ENCODE data around the gene ARFGAP3.

ARFGAP3 gene

DNA sequence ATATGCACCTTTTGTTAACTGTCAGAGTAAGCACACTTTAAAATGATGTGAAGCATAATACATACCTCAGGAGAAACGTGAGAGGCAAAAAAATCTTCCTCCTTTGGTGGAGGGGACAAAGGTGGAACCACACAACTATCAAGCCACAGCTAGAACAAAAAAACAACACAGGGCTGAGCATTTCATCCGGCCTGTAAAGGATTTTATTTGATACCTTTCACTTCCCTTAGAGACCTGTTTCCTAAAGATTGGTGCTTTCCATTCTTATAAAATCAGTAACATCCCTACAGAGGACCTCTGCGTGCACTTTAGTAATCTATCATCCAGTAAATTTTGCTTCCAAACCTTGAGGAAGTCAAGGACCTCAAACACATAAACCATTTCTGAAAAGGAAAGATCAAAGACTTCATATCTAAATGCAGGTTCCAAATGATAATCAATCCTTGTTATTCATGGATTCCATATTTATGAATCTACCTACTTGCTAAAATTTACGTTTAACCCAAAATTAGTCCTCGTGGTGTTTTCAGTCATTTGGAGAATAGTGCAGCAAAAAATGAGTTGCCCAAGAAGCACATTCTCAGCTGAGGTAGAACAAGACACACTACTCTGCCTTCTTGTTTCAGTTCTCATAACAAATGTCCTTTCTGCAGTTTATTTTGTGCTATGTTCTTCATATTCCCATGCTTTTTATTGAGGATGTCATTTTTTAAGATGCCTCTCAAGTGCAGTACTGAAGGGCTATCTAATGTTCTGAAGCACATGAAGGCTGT lies 22.7 kb downstream of the ARFGAP3 start:
- TF ChIP-seq ZNF274 (IDR thresholded peaks at IDR 0.05; ENCODE audit: low read depth, low read length): no peak
- no peak overlapping the region for H3K4me3 ChIP-seq (ENCODE audit: low read length)

DNA sequence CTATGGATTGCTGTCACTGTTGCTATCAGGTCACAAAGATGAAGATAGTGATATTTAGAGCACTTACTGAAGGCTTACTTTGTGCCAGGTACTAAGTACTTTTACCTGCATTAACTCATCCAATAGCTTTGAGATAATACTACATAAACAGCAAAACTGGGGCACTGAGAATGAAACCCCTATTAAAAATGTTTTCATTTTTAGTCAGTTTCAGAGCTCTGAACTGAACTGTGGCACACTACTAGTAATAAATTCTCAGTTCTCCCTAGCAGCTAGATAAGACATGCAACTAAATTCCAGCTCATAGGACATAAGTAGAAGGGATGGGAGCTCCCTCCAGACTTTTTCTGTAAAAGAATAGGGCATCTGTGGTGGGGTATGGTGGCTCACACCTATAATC lies 24.0 kb downstream of the ARFGAP3 start:
- no peak overlapping the region for H3K4me3 ChIP-seq (ENCODE audit: low read length)
- no peak for TF ChIP-seq ZNF274 (IDR thresholded peaks at IDR 0.05; ENCODE audit: low read depth, low read length)

DNA sequence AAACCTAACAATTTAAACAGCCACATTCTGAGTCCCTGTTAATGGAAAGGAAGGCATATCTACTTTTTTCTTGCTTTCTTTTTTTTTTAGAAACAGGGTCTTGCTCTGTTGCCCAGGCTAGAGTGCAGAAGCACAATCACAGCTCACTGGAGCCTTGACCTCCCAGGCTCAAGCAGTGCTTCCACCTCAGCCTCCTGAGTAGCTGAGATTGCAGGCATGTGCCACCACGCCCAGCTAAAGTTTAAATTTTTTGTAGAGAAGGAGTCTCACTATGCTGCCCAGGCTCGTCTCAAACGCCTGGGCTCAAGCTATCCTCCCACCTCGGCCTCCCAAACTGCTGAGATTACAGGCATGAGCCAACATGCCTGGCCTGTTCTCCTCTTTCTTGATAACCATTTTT lies 25.4 kb downstream of the ARFGAP3 start:
- TF ChIP-seq ZNF274 (IDR thresholded peaks at IDR 0.05; ENCODE audit: low read depth, low read length): no peak
- no peak overlapping the region for H3K4me3 ChIP-seq (ENCODE audit: low read length)

DNA sequence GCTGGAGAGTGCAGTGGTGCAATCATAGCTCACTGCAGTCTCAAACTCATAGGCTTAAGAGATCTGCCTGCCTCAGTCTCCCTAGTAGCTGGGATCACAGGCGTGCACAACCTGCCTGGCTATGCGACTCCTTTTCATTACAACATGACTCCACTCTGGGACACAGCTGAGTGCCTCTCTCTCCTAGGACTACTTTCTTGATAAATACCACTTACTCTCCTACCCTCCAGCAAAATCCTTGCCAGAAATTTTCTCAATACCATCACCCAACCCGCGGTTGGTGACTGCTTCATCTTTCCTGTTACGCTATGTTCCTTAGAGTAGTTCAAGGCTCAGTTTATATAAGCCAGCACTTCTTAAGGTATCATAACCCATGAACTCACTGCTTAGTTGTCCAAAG lies 26.9 kb downstream of the ARFGAP3 start:
- no peak overlapping the region for H3K4me3 ChIP-seq (ENCODE audit: low read length)
- no peak for TF ChIP-seq ZNF274 (IDR thresholded peaks at IDR 0.05; ENCODE audit: low read depth, low read length)

DNA sequence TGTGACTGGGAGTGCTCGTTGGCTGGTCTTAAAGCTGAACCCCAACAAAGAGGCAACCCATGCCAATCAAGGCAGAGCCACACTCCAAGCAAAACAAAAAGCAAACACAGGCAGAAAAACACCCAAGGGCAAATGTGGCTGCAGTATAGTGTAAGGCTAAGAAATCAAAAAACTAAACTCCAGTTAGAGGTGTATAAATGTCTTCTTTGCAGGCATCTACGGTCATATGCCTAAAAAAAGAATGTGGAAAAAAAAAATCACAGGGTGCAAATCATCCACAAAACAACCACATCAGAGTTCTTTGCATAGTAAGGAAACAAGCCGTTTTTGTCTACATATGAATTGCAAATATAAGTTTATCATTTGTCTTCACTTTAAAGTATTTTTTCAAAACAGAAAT lies 27.8 kb downstream of the ARFGAP3 start:
- no peak overlapping the region for H3K4me3 ChIP-seq (ENCODE audit: low read length)
- TF ChIP-seq ZNF274 (IDR thresholded peaks at IDR 0.05; ENCODE audit: low read depth, low read length): no peak

DNA sequence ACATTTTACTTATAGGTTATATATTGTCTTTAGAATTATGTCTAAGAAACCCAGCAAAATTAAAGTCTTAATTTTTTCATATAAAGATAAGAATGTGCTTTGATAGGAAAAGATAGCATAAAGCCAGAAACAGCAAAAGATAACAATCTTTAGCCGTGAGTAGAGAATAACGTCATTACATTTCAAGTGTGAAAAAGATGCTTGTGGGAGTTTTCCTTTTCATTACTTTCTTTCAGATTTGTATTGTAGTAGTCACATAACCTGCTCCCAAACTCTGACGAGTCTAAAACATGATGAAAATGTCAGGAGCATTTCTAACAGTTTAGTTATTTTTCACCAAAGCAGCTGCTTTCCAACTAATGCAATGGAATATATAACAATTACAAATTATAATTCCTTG lies 31.3 kb downstream of the ARFGAP3 start:
- H3K4me3 ChIP-seq (ENCODE audit: low read length): no peak overlapping the region
- no peak for TF ChIP-seq ZNF274 (IDR thresholded peaks at IDR 0.05; ENCODE audit: low read depth, low read length)

DNA sequence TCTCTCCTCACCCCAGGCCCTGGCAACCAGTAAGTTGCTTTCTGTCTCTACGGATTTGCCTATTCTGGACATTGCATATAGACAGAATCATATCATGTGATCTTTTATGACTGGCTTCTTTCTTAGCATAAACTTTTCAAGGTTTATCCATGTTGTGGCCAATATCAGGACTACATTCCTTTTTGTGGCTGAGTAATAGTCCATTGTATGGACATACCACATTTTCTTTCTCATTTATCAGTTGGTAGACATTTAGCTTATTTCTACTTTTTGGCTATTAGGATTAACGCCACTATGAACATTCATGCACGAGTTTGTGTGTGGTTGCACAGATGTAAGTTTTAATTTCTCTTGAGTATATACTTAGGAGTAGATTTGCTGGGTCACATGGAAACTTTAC lies 35.7 kb downstream of the ARFGAP3 start:
- no peak for TF ChIP-seq ZNF274 (IDR thresholded peaks at IDR 0.05; ENCODE audit: low read depth, low read length)
- no peak overlapping the region for H3K4me3 ChIP-seq (ENCODE audit: low read length)

DNA sequence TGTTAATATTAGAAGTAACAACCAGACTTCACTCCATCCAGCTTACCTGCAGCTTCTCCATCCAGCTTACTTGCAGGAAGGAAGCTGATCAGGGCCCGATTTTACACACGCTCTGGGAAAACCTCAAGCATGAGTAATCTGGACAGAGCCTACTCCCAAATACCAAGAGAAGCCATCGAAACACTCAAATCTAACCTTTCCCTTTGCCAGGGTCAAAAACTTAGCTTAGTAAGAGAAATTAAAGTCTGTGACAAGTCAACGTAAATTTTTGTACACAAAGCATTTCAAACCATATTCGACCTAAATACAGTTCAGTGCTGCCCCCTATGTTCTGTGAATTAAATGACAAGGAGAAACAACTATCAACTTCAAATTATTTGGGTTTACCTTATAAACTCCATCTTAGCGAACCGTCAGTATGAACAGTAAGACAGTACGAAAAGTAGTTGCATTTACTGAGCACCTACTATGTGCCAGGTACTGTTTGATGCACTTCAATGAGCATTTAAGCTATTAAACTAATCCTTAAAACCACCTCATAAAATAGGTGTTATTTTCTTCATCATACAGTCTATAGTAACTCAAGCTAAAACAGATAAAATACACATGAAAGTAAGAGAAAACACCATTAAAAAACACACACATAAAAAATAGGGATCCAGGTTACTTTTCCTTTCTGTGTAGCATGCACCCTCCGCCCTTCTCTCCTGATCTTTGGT lies 36.9 kb downstream of the ARFGAP3 start:
- H3K4me3 ChIP-seq (ENCODE audit: low read length): no peak overlapping the region
- TF ChIP-seq ZNF274 (IDR thresholded peaks at IDR 0.05; ENCODE audit: low read depth, low read length): no peak

DNA sequence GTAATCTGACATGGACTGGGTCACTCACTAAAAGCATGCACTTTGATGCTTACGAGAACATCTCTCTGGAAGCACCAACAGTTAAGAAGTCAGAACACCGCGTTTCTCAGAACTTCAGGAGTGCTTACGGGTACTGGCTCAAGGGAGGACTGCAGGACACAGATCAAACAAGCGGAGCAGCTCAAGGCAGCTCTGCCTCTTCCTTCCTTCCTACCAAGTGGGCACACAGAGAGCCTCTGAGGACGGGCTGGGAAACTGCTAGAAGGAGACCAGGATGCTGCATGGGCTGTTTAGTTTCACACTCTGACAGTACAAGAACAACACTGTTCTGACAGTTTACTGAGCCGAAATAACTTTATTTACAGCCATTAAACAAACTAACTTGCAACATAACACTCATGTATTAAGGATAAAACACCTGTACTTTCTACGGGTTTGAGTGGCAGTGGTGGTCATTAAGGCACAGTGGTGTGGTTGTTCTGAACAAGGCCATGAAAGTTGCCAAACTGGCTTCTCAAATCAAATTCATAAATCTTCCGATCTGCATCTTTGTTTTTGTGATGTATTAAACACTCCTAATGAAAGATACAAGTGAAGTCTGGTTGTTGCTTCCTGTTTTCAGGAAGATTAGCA lies 37.5 kb downstream of the ARFGAP3 start:
- no peak for TF ChIP-seq ZNF274 (IDR thresholded peaks at IDR 0.05; ENCODE audit: low read depth, low read length)
- H3K4me3 ChIP-seq (ENCODE audit: low read length): no peak overlapping the region

DNA sequence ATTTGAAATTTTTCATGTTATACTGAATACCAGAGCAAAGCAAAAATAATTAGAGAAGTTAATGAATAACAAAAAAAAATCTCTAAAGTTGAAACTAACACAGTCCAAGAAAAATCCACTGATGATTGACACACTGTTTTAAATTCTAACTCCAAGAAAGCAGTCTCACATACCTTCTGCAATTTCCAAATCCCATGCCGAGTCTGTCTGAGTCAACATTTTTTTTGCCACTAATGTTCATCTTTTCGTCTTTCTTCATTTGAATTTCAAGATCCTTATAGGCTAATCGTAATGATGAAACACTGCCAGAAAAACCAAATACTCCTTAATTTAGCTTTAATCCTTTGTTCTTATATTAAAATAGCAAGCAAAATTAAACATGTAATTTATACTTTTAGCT lies 39.5 kb downstream of the ARFGAP3 start:
- no peak for TF ChIP-seq ZNF274 (IDR thresholded peaks at IDR 0.05; ENCODE audit: low read depth, low read length)
- no peak overlapping the region for H3K4me3 ChIP-seq (ENCODE audit: low read length)

DNA sequence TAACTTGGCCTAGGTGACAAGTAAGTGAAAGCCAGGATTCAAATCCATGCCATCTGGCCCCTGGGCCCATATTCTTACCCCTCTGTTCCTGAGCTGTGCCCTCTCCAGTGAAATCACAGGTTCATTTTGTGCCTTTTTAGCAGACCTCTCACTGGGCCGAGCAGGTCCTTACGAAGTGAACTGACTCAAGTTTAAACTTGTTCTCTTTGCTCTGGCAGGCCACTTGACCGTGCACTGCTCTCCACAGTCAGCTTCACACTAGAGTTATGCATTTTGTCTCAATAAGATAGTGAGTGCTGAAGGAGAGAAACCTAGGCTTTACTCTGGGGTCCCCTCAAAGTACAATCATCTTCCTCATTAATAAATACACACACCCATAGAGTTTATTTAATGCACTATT lies 40.7 kb downstream of the ARFGAP3 start:
- no peak overlapping the region for H3K4me3 ChIP-seq (ENCODE audit: low read length)
- no peak for TF ChIP-seq ZNF274 (IDR thresholded peaks at IDR 0.05; ENCODE audit: low read depth, low read length)

DNA sequence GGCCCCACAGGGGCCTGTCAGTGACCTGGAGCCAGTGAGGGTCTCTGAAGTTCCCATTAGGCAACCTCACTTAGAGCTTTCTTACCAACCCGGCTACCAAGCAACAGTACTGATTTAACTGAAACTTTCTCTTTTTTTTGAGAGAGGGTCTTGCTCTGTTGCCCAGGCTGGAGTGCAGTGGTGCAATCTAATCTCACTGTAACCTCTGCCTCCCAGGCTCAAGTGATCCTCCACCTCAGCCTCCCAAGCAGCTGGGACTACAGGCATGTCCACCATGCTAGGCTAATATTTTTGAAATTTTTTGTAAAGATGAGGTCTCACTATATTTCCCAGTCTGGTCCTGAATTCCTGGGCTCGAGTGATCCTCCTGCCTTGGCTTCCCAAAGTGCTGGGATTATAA lies 42.5 kb downstream of the ARFGAP3 start:
- H3K4me3 ChIP-seq (ENCODE audit: low read length): no peak overlapping the region
- no peak for TF ChIP-seq ZNF274 (IDR thresholded peaks at IDR 0.05; ENCODE audit: low read depth, low read length)

DNA sequence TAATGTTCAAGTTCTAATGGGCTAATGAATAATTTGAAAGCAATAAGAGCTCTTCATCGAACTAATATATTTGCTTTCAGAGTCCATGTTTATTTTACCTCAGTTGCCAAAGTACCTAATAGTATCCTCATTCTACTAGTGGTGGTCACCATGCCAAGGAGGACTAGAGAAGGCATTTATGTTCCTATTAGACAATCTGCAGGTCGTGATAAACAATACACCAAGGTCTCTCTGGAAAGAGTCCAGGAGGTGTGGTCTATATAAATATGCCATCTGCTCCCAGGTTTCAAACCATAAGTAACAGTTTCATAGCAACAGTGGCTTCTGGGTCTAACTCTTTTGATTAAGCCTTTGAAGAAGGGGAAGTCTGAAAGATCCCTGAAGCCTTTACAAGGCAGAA lies 42.9 kb downstream of the ARFGAP3 start:
- no peak for TF ChIP-seq ZNF274 (IDR thresholded peaks at IDR 0.05; ENCODE audit: low read depth, low read length)

DNA sequence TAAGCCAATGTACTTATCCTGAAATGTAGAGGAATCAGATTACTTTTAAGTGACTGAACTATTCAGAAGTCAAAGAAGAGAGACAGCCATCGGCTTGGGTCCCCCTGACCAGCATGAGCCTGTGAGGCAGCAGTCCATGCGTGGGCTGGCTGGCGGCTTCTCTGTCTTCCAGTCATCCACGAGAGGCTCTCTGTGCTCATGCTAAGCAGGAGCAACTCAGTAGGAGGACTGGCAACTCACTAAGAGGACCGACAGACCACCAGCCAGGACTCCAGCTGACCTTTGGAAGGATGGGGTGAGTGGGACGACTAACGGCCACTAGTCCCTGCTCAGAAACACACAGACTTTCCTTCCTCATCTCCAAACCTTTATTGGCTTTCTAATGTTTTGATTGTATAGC lies 43.6 kb downstream of the ARFGAP3 start:
- H3K4me3 ChIP-seq (ENCODE audit: low read length): no peak overlapping the region
- TF ChIP-seq ZNF274 (IDR thresholded peaks at IDR 0.05; ENCODE audit: low read depth, low read length): no peak

More for the DNA sequence above, 42.9 kb downstream of the ARFGAP3 start:
- no peak overlapping the region for H3K4me3 ChIP-seq (ENCODE audit: low read length)

DNA sequence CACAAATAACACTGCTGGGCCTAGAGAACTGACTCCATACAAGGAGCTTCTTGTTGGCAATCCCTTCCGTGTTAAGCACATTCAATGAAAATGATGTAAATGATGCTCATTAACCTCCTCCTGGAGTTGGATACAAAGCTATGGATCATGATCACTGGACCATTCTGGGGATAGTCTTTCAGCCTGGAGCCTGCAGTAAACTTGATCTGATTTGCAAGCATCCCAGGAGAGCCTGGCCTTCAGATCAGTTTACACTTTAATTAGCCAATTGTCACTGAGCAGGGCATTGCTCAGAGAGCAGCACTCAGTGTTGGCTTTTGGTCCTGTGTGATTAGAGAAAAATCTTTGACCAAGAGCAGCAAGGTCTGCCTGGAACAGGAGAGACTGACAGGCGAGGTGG lies 45.6 kb downstream of the ARFGAP3 start:
- H3K4me3 ChIP-seq (ENCODE audit: low read length): no peak overlapping the region
- no peak for TF ChIP-seq ZNF274 (IDR thresholded peaks at IDR 0.05; ENCODE audit: low read depth, low read length)
